BE2C (cell line): ENCODE measurements around the gene KCTD21.
"Not testable (repeated sequence)": the region's sequence is repeated elsewhere in the genome, so short reads cannot be mapped to it uniquely, and the experiment has no call there.

Experiments
- DNase-seq: peaks from one replicate; pipeline ENCODE4 v3.0.0-alpha.2; 2020
- H3K27me3 ChIP-seq: fragments of 250-450 bp; sonication (Bioruptor Pico); 2 replicates; pipeline ENCODE4 v1.5.1; 2020; ENCODE audit warnings: mild to moderate bottlenecking
- H3K36me3 ChIP-seq: fragments of 250-450 bp; sonication (Bioruptor Pico); 2 replicates; pipeline ENCODE4 v1.5.1; 2020; ENCODE audit warnings: mild to moderate bottlenecking
- H3K4me1 ChIP-seq: fragments of 250-450 bp; sonication (Bioruptor Pico); 2 replicates; pipeline ENCODE4 v1.5.1; 2020
- H3K4me3 ChIP-seq: 2 replicates; pipeline ENCODE4 v1.5.1; 2011; ENCODE audit warnings: low read depth, low read length
- H3K9me3 ChIP-seq: fragments of 250-450 bp; sonication (Bioruptor Pico); 2 replicates; pipeline ENCODE4 v1.5.1; 2020
- CTCF ChIP-seq: IDR thresholded peaks from 2 replicates; pipeline ENCODE4 v1.5.1; 2012; ENCODE audit warnings: mild to moderate bottlenecking, low read depth, low read length

Gene KCTD21

GRCh38 chr11:78176605-78177141, 11.8 kb downstream of the KCTD21 start:
- TF ChIP-seq CTCF = no peak
- DNase-seq = no peak
- H3K27me3 ChIP-seq = no peaks in the 10 kb centered on the region
- H3K4me3 ChIP-seq = no peak overlapping the region
- no peaks in the 10 kb centered on the region for H3K9me3 ChIP-seq
- peaks cover 9% of the 10 kb centered on the region for H3K4me1 ChIP-seq
- H3K36me3 ChIP-seq = no peaks in the 10 kb centered on the region

DNA sequence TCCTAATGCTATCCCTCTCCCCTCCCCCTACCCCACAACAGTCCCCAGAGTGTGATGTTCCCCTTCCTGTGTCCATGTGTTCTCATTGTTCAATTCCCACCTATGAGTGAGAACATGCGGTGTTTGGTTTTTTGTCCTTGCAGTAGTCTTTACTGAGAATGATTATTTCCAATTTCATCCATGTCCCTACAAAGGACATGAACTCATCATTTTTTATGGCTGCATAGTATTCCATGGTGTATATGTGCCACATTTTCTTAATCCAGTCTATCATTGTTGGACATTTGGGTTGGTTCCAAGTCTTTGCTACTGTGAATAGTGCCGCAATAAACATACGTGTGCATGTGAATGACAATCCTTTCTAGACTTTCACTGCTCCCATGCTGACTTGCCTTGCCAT, 12.6 kb downstream of the KCTD21 start:
- H3K4me3 ChIP-seq, H3K36me3 ChIP-seq, H3K27me3 ChIP-seq, H3K9me3 ChIP-seq, DNase-seq, H3K4me1 ChIP-seq: not testable (repeated sequence)

- no peaks in the 10 kb centered on the region for H3K27me3 ChIP-seq
- no peaks in the 10 kb centered on the region for H3K36me3 ChIP-seq
- H3K9me3 ChIP-seq = no peaks in the 10 kb centered on the region
- no peak overlapping the region for H3K4me3 ChIP-seq
- peaks cover 24% of the 10 kb centered on the region for H3K4me1 ChIP-seq
- DNase-seq = no peak
- TF ChIP-seq CTCF = no peak
These were observed 16.5 kb downstream of the KCTD21 start for GRCh38 chr11:78171951-78172350.

DNA sequence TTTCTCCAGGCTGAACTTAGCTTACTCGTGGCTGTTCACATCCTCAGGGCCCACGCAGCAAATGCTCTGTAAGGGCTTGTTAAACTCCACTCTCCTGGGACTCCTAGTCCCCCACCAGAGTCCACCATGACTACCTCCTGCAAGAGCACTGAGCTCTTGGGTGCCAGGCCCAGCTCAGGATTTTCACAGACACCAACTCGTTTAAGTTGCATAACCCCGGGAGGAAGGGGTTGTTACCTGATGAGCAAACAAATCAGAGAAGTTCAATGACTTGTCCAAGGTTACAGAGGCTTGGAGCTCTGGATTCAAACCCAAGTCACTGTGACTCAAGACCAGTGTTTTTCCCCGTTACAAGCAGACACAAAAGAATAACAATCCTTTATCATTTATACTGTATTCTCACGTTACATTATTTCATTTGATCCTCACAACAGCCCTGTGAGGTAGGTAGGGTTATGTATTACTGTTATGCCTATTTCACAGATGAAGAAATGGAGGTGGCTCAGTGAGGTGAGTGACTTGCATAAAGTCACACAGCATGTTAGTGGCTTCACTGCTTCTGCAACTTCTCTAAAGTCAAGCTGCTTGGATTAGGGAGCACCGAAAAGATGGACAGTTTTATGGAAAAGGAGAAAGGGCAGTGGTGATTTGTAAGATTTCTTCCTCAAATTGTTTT, 17.4 kb downstream of the KCTD21 start:
- no peak for TF ChIP-seq CTCF
- H3K4me3 ChIP-seq = no peak overlapping the region
- DNase-seq = no peak

DNA sequence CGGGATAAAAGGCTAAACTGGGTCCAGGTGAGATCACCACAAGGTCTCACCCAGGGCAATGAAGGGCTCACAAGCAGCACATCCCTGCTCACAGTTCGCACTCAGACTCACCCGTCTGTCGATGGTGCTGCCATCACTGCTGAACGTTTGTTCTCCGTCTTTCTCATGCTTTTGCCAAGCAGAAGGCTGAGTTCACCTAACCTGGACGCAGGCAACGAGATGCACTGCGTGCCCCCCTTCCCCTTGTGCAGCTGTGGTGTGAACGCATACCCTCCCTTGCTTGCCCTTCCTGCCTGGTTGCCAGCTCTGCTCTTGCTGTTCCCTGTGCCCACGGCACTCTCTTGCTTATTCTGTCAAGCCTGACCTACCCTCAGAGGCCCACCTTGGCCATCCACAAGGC, 18.0 kb downstream of the KCTD21 start:
- H3K9me3 ChIP-seq = no peaks in the 10 kb centered on the region
- H3K27me3 ChIP-seq = no peaks in the 10 kb centered on the region
- H3K4me1 ChIP-seq = peaks cover 29% of the 10 kb centered on the region
- no peaks in the 10 kb centered on the region for H3K36me3 ChIP-seq
- DNase-seq = no peak
- H3K4me3 ChIP-seq = no peak overlapping the region
- TF ChIP-seq CTCF = no peak

More for the DNA sequence above, 17.4 kb downstream of the KCTD21 start:
- no peaks in the 10 kb centered on the region for H3K36me3 ChIP-seq
- H3K4me1 ChIP-seq = peaks cover 29% of the 10 kb centered on the region
- no peaks in the 10 kb centered on the region for H3K9me3 ChIP-seq
- H3K27me3 ChIP-seq = no peaks in the 10 kb centered on the region

GRCh38 chr11:78168539-78169477, 19.6 kb downstream of the KCTD21 start:
- DNase-seq = peak; percentile 94
- TF ChIP-seq CTCF = no peak

More at GRCh38 chr11:78168539-78169477, 19.6 kb downstream of the KCTD21 start:
- Histone ChIP-seq H3K9me3 (no peaks in the 10 kb centered on the region), H3K36me3 (no peaks in the 10 kb centered on the region), H3K4me3 (0 out of 2 replicates have a peak overlapping the region, but pooled peaks have one; percentile 15), H3K4me1 (peaks cover 29% of the 10 kb centered on the region), H3K27me3 (no peaks in the 10 kb centered on the region)
